ENCODE data around the gene ENOX1.
"Not testable (repeated sequence)": the region's sequence is repeated elsewhere in the genome, so short reads cannot be mapped to it uniquely, and the experiment has no call there.

ENOX1 gene

GRCh38 chr13:43433691-43434141 is 353.1 kb downstream of the ENOX1 start:
- no peak for ATAC-seq (replicated peaks)

GRCh38 chr13:43432958-43433357 is 353.8 kb downstream of the ENOX1 start:
- ATAC-seq (replicated peaks) (no peak), DNase-seq (no peak)
- H3K9me3 Mint-ChIP-seq: no peaks in the 10 kb centered on the region
- H3K36me3 Mint-ChIP-seq (ENCODE audit: insufficient read depth): no peaks in the 10 kb centered on the region
- H3K27me3 Mint-ChIP-seq: peaks cover 13 to 16% of the 10 kb centered on the region in 2 donors
- no peak overlapping the region for H3K4me3 Mint-ChIP-seq
- H3K27ac Mint-ChIP-seq: no peak overlapping the region
- no peaks in the 10 kb centered on the region for H3K4me1 Mint-ChIP-seq (ENCODE audit: low read depth in 2 of 2)

More at GRCh38 chr13:43433691-43434141, 353.1 kb downstream of the ENOX1 start:
- H3K4me3 Mint-ChIP-seq: no peak overlapping the region
- no peak for DNase-seq
- peaks cover 13 to 17% of the 10 kb centered on the region in 2 donors for H3K27me3 Mint-ChIP-seq
- no peak overlapping the region for H3K27ac Mint-ChIP-seq
- no peaks in the 10 kb centered on the region for H3K36me3 Mint-ChIP-seq (ENCODE audit: insufficient read depth)
- no peaks in the 10 kb centered on the region for H3K4me1 Mint-ChIP-seq (ENCODE audit: low read depth in 2 of 2)
- no peaks in the 10 kb centered on the region for H3K9me3 Mint-ChIP-seq

- DNase-seq (no peak), ATAC-seq (replicated peaks) (no peak)
- H3K4me1 Mint-ChIP-seq (ENCODE audit: low read depth in 2 of 2): no peaks in the 10 kb centered on the region
Observed at GRCh38 chr13:43431841-43432240, 354.9 kb downstream of the ENOX1 start.

GRCh38 chr13:43431290-43431716 is 355.5 kb downstream of the ENOX1 start:
- no peak for DNase-seq
- Mint-ChIP-seq H3K4me3 (no peak overlapping the region), H3K36me3 (ENCODE audit: insufficient read depth) (no peaks in the 10 kb centered on the region), H3K9me3 (no peaks in the 10 kb centered on the region), H3K4me1 (ENCODE audit: low read depth in 2 of 2) (no peaks in the 10 kb centered on the region), H3K27me3 (peaks cover 7 to 13% of the 10 kb centered on the region in 2 donors), H3K27ac (no peak overlapping the region)
- no peak for ATAC-seq (replicated peaks)

More at GRCh38 chr13:43431841-43432240, 354.9 kb downstream of the ENOX1 start:
- Mint-ChIP-seq H3K27ac (no peak overlapping the region), H3K9me3 (no peaks in the 10 kb centered on the region), H3K36me3 (ENCODE audit: insufficient read depth) (no peaks in the 10 kb centered on the region), H3K4me3 (no peak overlapping the region), H3K27me3 (peaks cover 7 to 13% of the 10 kb centered on the region in 2 donors)

- H3K36me3 Mint-ChIP-seq (ENCODE audit: insufficient read depth): no peaks in the 10 kb centered on the region
- peaks cover 7 to 13% of the 10 kb centered on the region in 2 donors for H3K27me3 Mint-ChIP-seq
- no peak overlapping the region for H3K4me3 Mint-ChIP-seq
- no peak overlapping the region for H3K27ac Mint-ChIP-seq
- H3K9me3 Mint-ChIP-seq: no peaks in the 10 kb centered on the region
- no peaks in the 10 kb centered on the region for H3K4me1 Mint-ChIP-seq (ENCODE audit: low read depth in 2 of 2)
- DNase-seq (no peak), ATAC-seq (replicated peaks) (no peak)
Observed at GRCh38 chr13:43428545-43429296, 358.1 kb downstream of the ENOX1 start.

GRCh38 chr13:43426355-43426754 is 360.4 kb downstream of the ENOX1 start:
- no peaks in the 10 kb centered on the region for H3K4me1 Mint-ChIP-seq (ENCODE audit: low read depth in 2 of 2)
- H3K4me3 Mint-ChIP-seq: no peak overlapping the region
- no peak for DNase-seq
- peaks cover 0 to 2% of the 10 kb centered on the region in 2 donors for H3K27me3 Mint-ChIP-seq
- H3K27ac Mint-ChIP-seq: no peak overlapping the region
- H3K9me3 Mint-ChIP-seq: no peaks in the 10 kb centered on the region
- no peak for ATAC-seq (replicated peaks)
- no peaks in the 10 kb centered on the region for H3K36me3 Mint-ChIP-seq (ENCODE audit: insufficient read depth)

GRCh38 chr13:43425234-43425633 is 361.5 kb downstream of the ENOX1 start:
- ATAC-seq (replicated peaks) (no peak), DNase-seq (no peak)
- Mint-ChIP-seq H3K27me3 (no peaks in the 10 kb centered on the region), H3K36me3 (ENCODE audit: insufficient read depth) (no peaks in the 10 kb centered on the region), H3K4me1 (ENCODE audit: low read depth in 2 of 2) (no peaks in the 10 kb centered on the region), H3K27ac (no peak overlapping the region), H3K4me3 (no peak overlapping the region), H3K9me3 (no peaks in the 10 kb centered on the region)

- H3K27me3 Mint-ChIP-seq: no peaks in the 10 kb centered on the region
- no peaks in the 10 kb centered on the region for H3K36me3 Mint-ChIP-seq (ENCODE audit: insufficient read depth)
Observed at GRCh38 chr13:43424412-43424811, 362.4 kb downstream of the ENOX1 start.

GRCh38 chr13:43422116-43422515 is 364.7 kb downstream of the ENOX1 start:
- Mint-ChIP-seq H3K27ac (no peak overlapping the region), H3K4me3 (no peak overlapping the region)

More at GRCh38 chr13:43424412-43424811, 362.4 kb downstream of the ENOX1 start:
- ATAC-seq (replicated peaks) (no peak), DNase-seq (no peak)
- Mint-ChIP-seq H3K4me1 (ENCODE audit: low read depth in 2 of 2) (no peaks in the 10 kb centered on the region), H3K4me3 (no peak overlapping the region), H3K27ac (no peak overlapping the region), H3K9me3 (no peaks in the 10 kb centered on the region)

GRCh38 chr13:43416842-43417241 is 369.9 kb downstream of the ENOX1 start:
- not testable (repeated sequence) for H3K27me3 Mint-ChIP-seq; H3K4me1 Mint-ChIP-seq (ENCODE audit: low read depth in 2 of 2); H3K4me3 Mint-ChIP-seq; H3K27ac Mint-ChIP-seq; DNase-seq; ATAC-seq (replicated peaks); H3K36me3 Mint-ChIP-seq (ENCODE audit: insufficient read depth); H3K9me3 Mint-ChIP-seq

More at GRCh38 chr13:43422116-43422515, 364.7 kb downstream of the ENOX1 start:
- no peak for ATAC-seq (replicated peaks)
- DNase-seq: no peak
- Mint-ChIP-seq H3K27me3 (no peaks in the 10 kb centered on the region), H3K36me3 (ENCODE audit: insufficient read depth) (no peaks in the 10 kb centered on the region), H3K9me3 (no peaks in the 10 kb centered on the region), H3K4me1 (ENCODE audit: low read depth in 2 of 2) (no peaks in the 10 kb centered on the region)

GRCh38 chr13:43416408-43416807 is 370.4 kb downstream of the ENOX1 start:
- H3K4me3 Mint-ChIP-seq; H3K9me3 Mint-ChIP-seq; H3K36me3 Mint-ChIP-seq (ENCODE audit: insufficient read depth); H3K27ac Mint-ChIP-seq; ATAC-seq (replicated peaks); DNase-seq; H3K4me1 Mint-ChIP-seq (ENCODE audit: low read depth in 2 of 2); H3K27me3 Mint-ChIP-seq: not testable (repeated sequence)

GRCh38 chr13:43415903-43416391 is 370.8 kb downstream of the ENOX1 start:
- H3K27me3 Mint-ChIP-seq; DNase-seq; H3K4me3 Mint-ChIP-seq; H3K4me1 Mint-ChIP-seq (ENCODE audit: low read depth in 2 of 2); H3K36me3 Mint-ChIP-seq (ENCODE audit: insufficient read depth); H3K27ac Mint-ChIP-seq; ATAC-seq (replicated peaks); H3K9me3 Mint-ChIP-seq: not testable (repeated sequence)

GRCh38 chr13:43414111-43414510 is 372.7 kb downstream of the ENOX1 start:
- no peak overlapping the region for H3K4me3 Mint-ChIP-seq
- ATAC-seq (replicated peaks) (no peak), DNase-seq (no peak)
- H3K36me3 Mint-ChIP-seq (ENCODE audit: insufficient read depth): no peaks in the 10 kb centered on the region
- no peaks in the 10 kb centered on the region for H3K4me1 Mint-ChIP-seq (ENCODE audit: low read depth in 2 of 2)
- no peak overlapping the region for H3K27ac Mint-ChIP-seq
- H3K27me3 Mint-ChIP-seq: peaks cover 0 to 9% of the 10 kb centered on the region in 2 donors
- H3K9me3 Mint-ChIP-seq: no peaks in the 10 kb centered on the region

GRCh38 chr13:43411741-43412140 is 375.0 kb downstream of the ENOX1 start:
- no peak overlapping the region for H3K4me3 Mint-ChIP-seq
- no peaks in the 10 kb centered on the region for H3K4me1 Mint-ChIP-seq (ENCODE audit: low read depth in 2 of 2)
- peaks cover 12 to 19% of the 10 kb centered on the region in 2 donors for H3K27me3 Mint-ChIP-seq
- H3K9me3 Mint-ChIP-seq: no peaks in the 10 kb centered on the region
- H3K36me3 Mint-ChIP-seq (ENCODE audit: insufficient read depth): no peaks in the 10 kb centered on the region
- DNase-seq: no peak
- H3K27ac Mint-ChIP-seq: no peak overlapping the region
- ATAC-seq (replicated peaks): no peak
